K562 (cell line): Measurements from ENCODE around the gene PTAFR. TPM values are rescaled to one million over a fixed set of nuclear protein-coding genes. Genes with fewer than 3 reads are reported as not detected.
A peak's percentile ranks its signal among the peaks of the same experiment; 100 is the strongest.

Experiments used
- CTBP1 ChIP-seq: fragments of 450-650 bp; IDR thresholded peaks from 2 replicates; pipeline ENCODE4 v1.6.1; 2016; ENCODE audit warnings: borderline replicate concordance
- EZH2 ChIP-seq: IDR thresholded peaks from 2 replicates; pipeline ENCODE4 v1.6.1; 2012; ENCODE audit warnings: low read depth, mild to moderate bottlenecking, inconsistent platforms, low read length, borderline replicate concordance
- HINFP ChIP-seq: fragments of 450-650 bp; conservative IDR thresholded peaks from 2 replicates; pipeline ENCODE4 v1.6.1; 2016; ENCODE audit warnings: missing genetic modification characterization, low read depth, mild to moderate bottlenecking, control low read depth, missing compliant biosample characterization
- KAT7 ChIP-seq: sonication (generic); formaldehyde crosslinking; IDR thresholded peaks from 2 replicates; pipeline ENCODE4 v1.8.0; 2022; ENCODE audit warnings: missing genetic modification reagents, mild to moderate bottlenecking, borderline replicate concordance
- RBFOX2 ChIP-seq: fragments of 200-400 bp; formaldehyde crosslinking; IDR thresholded peaks from 2 replicates; pipeline ENCODE4 v1.6.1; 2017; ENCODE audit warnings: low read depth, mild to moderate bottlenecking, low read length, moderate library complexity
- RUNX1 ChIP-seq: sonication (generic); IDR thresholded peaks from 2 replicates; pipeline ENCODE4 v1.6.1; 2016; ENCODE audit warnings: antibody characterized with exemption, low read depth
- TEAD4 ChIP-seq, 2 experiments: sonication (generic) in 1 of 2; formaldehyde crosslinking in 1 of 2; IDR thresholded peaks; 2 replicates each; pipeline versions ENCODE4 v1.6.1 to v1.8.0; 2012 to 2022; ENCODE audit warnings: borderline replicate concordance in 1 of 2, inconsistent platforms in 1 of 2, low read length in 1 of 2, mild to moderate bottlenecking in 1 of 2, missing genetic modification reagents in 1 of 2
- ZBTB5 ChIP-seq: fragments of 450-650 bp; IDR thresholded peaks from 2 replicates; pipeline ENCODE4 v1.6.1; 2017; ENCODE audit warnings: antibody characterized with exemption
- ZEB2 ChIP-seq: fragments of 450-650 bp; IDR thresholded peaks from 2 replicates; pipeline ENCODE4 v1.6.1; 2016
- ZNF551 ChIP-seq: fragments of 250-450 bp; sonication (Bioruptor Pico); IDR thresholded peaks from 2 replicates; pipeline ENCODE4 v1.5.0; 2021; ENCODE audit warnings: mild to moderate bottlenecking, moderate library complexity
- ZNF584 ChIP-seq: fragments of 200-800 bp; sonication (Bioruptor generic); IDR thresholded peaks from 2 replicates; pipeline ENCODE4 v1.6.1; 2016; ENCODE audit warnings: low read depth, mild to moderate bottlenecking, missing genetic modification characterization, missing compliant biosample characterization
- polyA plus RNA-seq, 8 experiments: library from polyadenylated mRNA; depleted of rRNA in 4 of 8; stranded (reverse) in 5 of 8; unstranded in 3 of 8; fragments of >200 nt; fragmentation: Nextera tagmentation in 2 of 8; fragmentation: Illumina TruSeq in 1 of 8; extraction: Ambion mirVana in 2 of 8; extraction: Trizol in 1 of 8; gene quantifications; 2 replicates each; pipeline versions ENCODE4 v1.2.1 to v1.2.3, GENCODE V29; 2011 to 2014; ENCODE audit warnings: inconsistent platforms in 1 of 8, missing spikeins in 1 of 8
- total RNA-seq, 7 experiments: library from RNA; depleted of rRNA in 6 of 7; stranded (reverse); fragments of >200 nt in 6 of 7; fragmentation: Illumina TruSeq in 2 of 7; extraction: Trizol in 2 of 7; gene quantifications; 2 replicates each; pipeline versions ENCODE4 v1.2.1 to v1.2.3, GENCODE V29; 2011 to 2021; ENCODE audit warnings: low replicate concordance in 1 of 7

The PTAFR gene
- total and polyA plus RNA-seq, 9 of the 15 experiments (the other 6 are each of a cell fraction or from before 2014, with no cell fraction given), result 0.15 to 0.55 (median 0.40) TPM; not detected in 1

GRCh38 chr1:28111157-28111556 lies 65.3 kb downstream of the PTAFR start (continued):
- TF ChIP-seq EZH2, result no peak
- peak; percentile 40; the same call in 1 of the 2 replicates for TF ChIP-seq CTBP1
- TF ChIP-seq RUNX1, result no peak
- no peak for TF ChIP-seq ZBTB5
- no peak for TF ChIP-seq TEAD4 (IDR thresholded peaks at IDR 0.05; ENCODE audit: low read length)
- no peak for TF ChIP-seq TEAD4 (CRISPR knock-in tag; IDR thresholded peaks at IDR 0.05; ENCODE audit: borderline replicate concordance)
- TF ChIP-seq ZEB2, result no peak
- TF ChIP-seq KAT7, result no peak
- no peak for TF ChIP-seq HINFP
- 0 out of 2 replicates have a peak, but pooled peaks have one; percentile 61 for TF ChIP-seq ZNF584 (CRISPR knock-in tag)
- no peak for TF ChIP-seq RBFOX2
- TF ChIP-seq ZNF551, result no peak
